ENCODE data around the gene PAGE2. TPM values are rescaled to one million over a fixed set of nuclear protein-coding genes. Genes with fewer than 3 reads are reported as not detected.

The PAGE2 gene
- total RNA-seq, 1 donor from 2014 or later, result not detected

GRCh38 chrX:55118574-55118973 lies 29.8 kb downstream of the PAGE2 start:
- DNase-seq (ENCODE audit: low spot score in 2 of 2, unreplicated experiment in 2 of 2), result no peak
- no peak for TF ChIP-seq CTCF (IDR thresholded peaks at IDR 0.05; ENCODE audit: unreplicated experiment)
- no peaks in the 10 kb centered on the region for H3K36me3 Mint-ChIP-seq
- no peak overlapping the region for H3K27ac Mint-ChIP-seq
- no peak overlapping the region for H3K4me3 Mint-ChIP-seq
- H3K9me3 Mint-ChIP-seq, result peaks cover 21% of the 10 kb centered on the region
- H3K27me3 Mint-ChIP-seq (ENCODE audit: low read depth), result no peaks in the 10 kb centered on the region
- H3K4me1 Mint-ChIP-seq, result peaks cover 23% of the 10 kb centered on the region

DNA sequence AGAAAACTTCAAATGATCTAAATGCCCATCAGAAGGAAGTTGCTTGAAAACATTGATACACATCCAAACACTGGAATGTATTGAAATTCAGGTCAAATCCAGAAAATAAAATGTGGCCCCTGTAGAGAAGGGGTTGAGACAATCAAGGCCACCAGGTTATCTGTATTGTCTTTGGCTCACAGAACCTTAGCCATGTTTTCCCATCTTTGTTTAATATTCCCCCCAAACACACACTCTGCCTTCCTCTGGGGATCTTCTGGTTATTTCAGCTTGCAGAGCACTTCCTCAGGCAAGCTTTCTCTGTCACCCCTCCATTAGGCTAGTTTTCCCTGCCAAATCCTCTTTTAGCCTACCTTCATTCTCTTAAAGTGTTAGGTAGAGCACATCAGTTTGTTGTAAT lies 30.5 kb downstream of the PAGE2 start:
- TF ChIP-seq CTCF (IDR thresholded peaks at IDR 0.05; ENCODE audit: unreplicated experiment), result no peak
- peaks cover 17% of the 10 kb centered on the region for H3K9me3 Mint-ChIP-seq
- no peak for DNase-seq (ENCODE audit: low spot score in 2 of 2, unreplicated experiment in 2 of 2)
- H3K27me3 Mint-ChIP-seq (ENCODE audit: low read depth), result no peaks in the 10 kb centered on the region
- no peak overlapping the region for H3K27ac Mint-ChIP-seq
- H3K4me3 Mint-ChIP-seq, result no peak overlapping the region
- no peaks in the 10 kb centered on the region for H3K36me3 Mint-ChIP-seq
- H3K4me1 Mint-ChIP-seq, result peaks cover 23% of the 10 kb centered on the region

DNA sequence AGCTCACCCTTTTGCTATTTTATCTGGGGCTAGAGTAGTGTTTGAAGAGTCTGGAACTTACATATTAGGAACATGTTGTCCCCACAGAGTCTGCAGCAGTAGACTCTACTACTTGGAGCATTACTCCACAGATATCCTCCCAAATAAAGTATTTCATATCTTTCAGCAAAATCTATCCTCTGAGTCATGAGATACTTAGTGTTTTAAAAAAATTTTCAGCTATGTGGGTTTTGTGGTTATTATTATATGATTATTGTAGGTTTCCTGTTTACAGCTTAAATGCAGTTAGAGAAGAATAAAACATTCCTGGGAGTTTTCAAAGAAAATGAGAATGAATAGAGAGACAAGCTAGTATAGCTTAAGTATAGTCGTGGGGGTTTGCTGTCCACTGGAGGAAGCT lies 30.9 kb downstream of the PAGE2 start:
- no peak for DNase-seq (ENCODE audit: low spot score in 2 of 2, unreplicated experiment in 2 of 2)
- peaks cover 23% of the 10 kb centered on the region for H3K4me1 Mint-ChIP-seq
- no peak for TF ChIP-seq CTCF (IDR thresholded peaks at IDR 0.05; ENCODE audit: unreplicated experiment)

GRCh38 chrX:55120761-55121358 lies 32.0 kb downstream of the PAGE2 start:
- Mint-ChIP-seq H3K36me3 (no peaks in the 10 kb centered on the region), H3K27me3 (ENCODE audit: low read depth) (no peaks in the 10 kb centered on the region), H3K27ac (no peak overlapping the region), H3K9me3 (peaks cover 12% of the 10 kb centered on the region), H3K4me1 (peaks cover 23% of the 10 kb centered on the region), H3K4me3 (no peak overlapping the region)
- no peak for TF ChIP-seq CTCF (IDR thresholded peaks at IDR 0.05; ENCODE audit: unreplicated experiment)
- no peak for DNase-seq (ENCODE audit: low spot score in 2 of 2, unreplicated experiment in 2 of 2)

More for the DNA sequence above, 30.9 kb downstream of the PAGE2 start:
- H3K9me3 Mint-ChIP-seq, result peaks cover 14% of the 10 kb centered on the region
- no peak overlapping the region for H3K27ac Mint-ChIP-seq
- no peaks in the 10 kb centered on the region for H3K36me3 Mint-ChIP-seq
- no peaks in the 10 kb centered on the region for H3K27me3 Mint-ChIP-seq (ENCODE audit: low read depth)
- H3K4me3 Mint-ChIP-seq, result no peak overlapping the region

DNA sequence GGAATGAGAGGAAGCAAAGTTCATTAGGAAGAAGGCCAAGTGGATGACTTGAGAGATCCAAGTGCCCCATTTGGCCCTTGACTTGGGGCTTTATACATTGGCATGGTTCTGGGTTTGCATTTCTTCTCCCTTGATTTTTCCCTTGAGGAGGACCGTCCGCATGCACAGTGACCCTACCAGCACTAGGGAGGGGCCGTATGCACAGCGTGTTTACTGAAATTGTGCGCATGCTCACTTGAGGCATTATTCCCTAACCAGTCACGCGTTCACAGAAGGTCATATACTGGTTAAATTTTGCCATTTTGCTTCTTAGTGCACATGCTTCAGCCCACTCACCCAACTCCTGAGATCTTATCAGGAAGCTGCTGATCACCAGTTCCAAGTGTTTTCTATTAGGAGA lies 35.1 kb downstream of the PAGE2 start:
- peaks cover 10% of the 10 kb centered on the region for H3K9me3 Mint-ChIP-seq
- no peak overlapping the region for H3K27ac Mint-ChIP-seq
- TF ChIP-seq CTCF (IDR thresholded peaks at IDR 0.05; ENCODE audit: unreplicated experiment), result no peak
- no peak overlapping the region for H3K4me3 Mint-ChIP-seq
- peaks cover 14% of the 10 kb centered on the region for H3K4me1 Mint-ChIP-seq
- H3K36me3 Mint-ChIP-seq, result no peaks in the 10 kb centered on the region
- no peak for DNase-seq (ENCODE audit: low spot score in 2 of 2, unreplicated experiment in 2 of 2)
- peaks cover 7% of the 10 kb centered on the region for H3K27me3 Mint-ChIP-seq (ENCODE audit: low read depth)

- no peak for DNase-seq (ENCODE audit: low spot score in 2 of 2, unreplicated experiment in 2 of 2)
- TF ChIP-seq CTCF (IDR thresholded peaks at IDR 0.05; ENCODE audit: unreplicated experiment), result no peak
- Mint-ChIP-seq H3K27ac (no peak overlapping the region), H3K9me3 (peaks cover 17% of the 10 kb centered on the region), H3K27me3 (ENCODE audit: low read depth) (peaks cover 14% of the 10 kb centered on the region), H3K4me1 (no peaks in the 10 kb centered on the region), H3K4me3 (no peak overlapping the region), H3K36me3 (no peaks in the 10 kb centered on the region)
Measured at GRCh38 chrX:55127692-55128091, 38.9 kb downstream of the PAGE2 start.
